GM19395 (cell line): ENCODE measurements around the gene PIWIL4.

Source experiments
- ATAC-seq: cut with Tn5 transposase; IDR thresholded peaks from one replicate; pipeline ENCODE4 v1.9.1; 2021; ENCODE audit warnings: mild to moderate bottlenecking, moderate library complexity; ENCODE audit not compliant: unreplicated experiment

The PIWIL4 gene

DNA sequence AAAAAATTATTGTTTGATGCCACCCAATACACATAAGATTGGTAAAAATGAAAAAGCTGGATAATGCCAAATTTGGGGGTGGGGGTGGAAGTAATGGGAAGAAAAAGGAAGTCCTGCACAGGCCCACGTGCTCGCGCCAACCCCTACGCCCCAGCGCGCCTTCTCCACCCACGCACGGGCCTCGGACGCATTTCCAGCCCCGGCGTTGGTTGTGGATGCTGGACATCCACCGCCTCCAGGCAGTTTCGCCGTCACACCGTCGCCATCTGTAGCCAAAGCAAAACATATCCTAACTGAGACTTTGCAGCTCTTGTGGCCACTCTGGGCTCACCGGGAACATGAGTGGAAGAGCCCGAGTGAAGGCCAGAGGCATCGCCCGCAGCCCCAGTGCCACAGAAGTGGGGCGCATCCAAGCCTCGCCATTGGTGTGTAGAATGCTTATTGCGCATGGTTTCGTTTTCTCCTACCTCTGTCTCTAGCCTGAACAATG is at the start of gene PIWIL4:
Gene PIWIL4 (plus strand): TSS at position 188 of the 490 bp plus-strand sequence. CDS start 151 bp downstream, at position 339.
- no peak for ATAC-seq

DNA sequence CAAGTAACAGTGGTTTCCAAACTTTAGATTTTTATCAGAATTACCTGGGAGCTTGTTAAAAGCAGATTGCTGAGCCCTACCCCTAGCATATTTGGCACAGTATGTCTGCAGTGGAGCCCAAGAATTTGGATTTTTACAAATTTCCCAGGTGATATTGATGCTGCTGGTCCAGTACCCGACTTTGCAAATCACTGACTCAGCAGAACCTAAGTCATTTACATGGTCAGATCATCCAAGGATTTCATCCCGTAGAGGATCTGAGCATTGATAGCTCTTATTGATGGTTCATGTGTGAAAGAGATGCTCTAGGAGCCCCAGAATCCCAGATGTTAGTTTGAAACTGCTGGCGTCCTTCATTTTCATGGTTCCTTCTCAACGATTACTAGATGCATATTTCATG is 48.9 kb upstream of the PIWIL4 start:
- no peak for ATAC-seq

DNA sequence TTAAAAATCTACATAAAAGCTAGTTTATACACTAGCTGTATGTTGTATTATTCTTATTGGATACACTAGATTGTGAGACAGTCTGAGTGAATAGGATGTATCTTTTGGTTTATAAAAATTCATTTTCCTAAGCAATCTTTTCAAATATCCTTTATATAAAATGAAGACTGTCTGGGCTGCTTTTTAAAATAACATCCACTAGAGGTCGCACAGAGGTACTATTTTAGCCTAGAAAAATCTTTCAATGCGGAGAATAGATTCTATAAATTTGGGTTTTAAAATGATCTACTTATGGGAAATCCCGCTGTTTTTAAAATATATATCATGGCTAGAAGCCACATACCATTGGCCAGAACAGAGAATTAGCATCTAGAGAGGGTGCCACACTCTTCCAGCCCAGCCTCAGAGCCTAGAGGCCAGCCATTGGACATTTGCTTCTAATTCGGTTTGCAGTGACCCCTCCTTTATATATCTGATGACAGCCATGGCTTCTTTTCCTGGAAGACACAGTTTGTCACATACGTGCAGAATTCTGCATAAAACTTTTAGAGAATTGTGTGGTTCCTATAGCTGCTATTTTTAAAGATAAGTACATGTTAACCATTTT is 47.6 kb upstream of the PIWIL4 start:
- peak; percentile 48 for ATAC-seq

DNA sequence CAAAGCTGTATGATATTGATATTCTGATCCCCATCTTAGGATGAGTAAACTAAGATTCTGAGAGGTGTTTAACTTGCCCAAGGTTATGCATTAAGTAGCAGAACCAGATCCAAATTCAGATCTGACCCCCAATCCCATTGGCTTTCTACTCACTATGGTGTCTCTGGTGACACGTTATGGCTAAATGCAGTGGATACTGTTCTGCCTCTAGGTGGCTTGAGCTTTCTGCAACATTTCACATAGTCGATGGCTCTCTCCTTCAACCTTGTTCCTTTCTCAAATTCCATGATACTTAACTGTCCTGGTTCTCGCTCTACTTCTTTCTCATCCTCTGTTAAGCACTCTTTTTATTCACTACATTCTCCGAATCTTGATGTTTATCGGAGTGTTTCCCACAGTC is 45.5 kb upstream of the PIWIL4 start:
- ATAC-seq: peak; percentile 55

DNA sequence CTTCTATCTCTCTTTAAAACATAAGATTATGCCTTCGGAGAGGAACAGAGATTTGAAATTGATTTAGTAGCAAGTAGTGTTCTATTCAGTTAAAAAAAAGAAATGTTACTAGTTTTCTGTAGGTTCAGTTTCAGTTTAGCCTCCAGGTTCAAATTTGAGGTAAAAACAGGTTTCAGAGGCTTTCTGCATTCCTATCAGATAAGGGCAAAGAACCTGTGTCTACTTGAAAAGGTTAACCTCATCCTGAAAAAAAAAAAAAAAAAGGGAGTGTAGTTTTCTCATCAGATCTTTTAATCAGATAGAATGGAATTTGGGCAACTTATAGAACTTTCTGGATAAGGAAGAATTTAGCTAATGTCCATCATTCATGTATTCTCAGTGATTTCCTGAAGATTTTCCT is 42.8 kb upstream of the PIWIL4 start:
- ATAC-seq: no peak

DNA sequence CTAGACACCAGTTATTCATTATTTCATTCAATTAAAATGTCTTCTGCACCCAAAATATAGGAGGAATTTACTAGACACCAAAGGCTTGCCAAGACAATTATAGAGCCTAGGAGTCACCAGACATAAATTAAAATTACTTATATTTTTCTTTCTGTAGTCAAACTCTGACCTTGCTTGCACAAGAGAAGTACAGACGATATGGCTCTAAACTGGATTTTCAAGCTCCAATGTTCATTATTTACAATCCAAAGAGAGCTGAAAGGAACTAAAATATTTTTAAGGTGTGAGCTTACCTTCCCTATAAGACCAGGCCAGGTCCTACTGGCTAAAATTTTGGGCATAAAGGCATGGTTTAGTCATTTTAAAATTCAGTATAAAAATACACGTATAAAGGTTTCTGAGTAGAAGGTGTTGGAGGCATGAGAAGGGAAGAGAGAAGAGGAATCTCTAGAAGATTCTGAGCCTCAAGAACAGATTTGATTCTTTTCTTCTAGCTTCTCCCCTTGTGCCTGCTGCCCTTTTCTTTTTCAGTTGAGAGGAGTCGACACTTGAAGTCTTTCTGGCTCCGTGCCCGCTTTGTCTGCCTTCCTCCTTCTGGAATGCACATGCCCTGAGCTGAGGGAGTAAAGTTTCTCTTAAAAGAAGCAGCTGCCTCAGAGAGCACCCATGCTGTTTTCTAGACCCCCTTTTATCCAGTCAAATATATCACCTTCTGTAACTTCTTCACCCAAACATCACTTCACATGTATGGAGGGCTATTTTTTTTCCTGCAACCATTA is 41.4 kb upstream of the PIWIL4 start:
- no peak for ATAC-seq

DNA sequence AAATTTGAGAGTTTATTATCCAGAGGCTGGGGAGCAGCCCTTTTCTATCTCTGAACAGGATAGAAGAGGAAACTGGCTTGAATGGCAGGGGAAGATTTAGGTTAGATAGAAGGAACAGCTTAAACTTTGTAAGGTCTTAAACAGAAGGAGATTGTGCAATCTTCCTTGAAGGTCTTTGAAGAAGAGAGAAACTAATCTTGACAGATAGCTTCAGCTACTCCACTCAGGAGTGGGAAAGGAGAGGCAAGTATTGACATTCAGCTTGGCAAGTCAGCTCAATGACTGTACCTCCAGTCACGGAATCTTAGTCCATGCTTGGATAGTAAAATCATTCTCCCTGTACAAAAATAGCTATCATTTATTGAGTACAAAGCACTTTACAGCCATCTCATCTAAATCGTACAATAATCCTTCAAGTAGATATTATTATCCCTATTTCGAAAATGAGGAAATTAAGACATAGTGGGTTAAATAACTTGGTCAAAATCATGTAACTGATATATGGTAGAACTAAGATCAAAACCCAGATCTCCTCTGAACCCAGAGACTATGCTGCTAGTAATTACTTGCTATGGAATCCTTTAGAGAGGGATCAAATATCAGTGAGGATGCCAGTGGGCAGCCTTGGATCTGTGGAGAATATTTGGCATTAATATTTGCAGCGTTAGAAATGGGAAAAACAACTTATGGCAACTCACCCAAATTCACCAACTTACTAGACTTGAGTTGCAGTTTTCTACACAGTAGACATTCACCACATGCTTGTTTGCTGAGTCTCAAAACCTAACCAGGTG is 40.3 kb upstream of the PIWIL4 start:
- ATAC-seq: no peak

DNA sequence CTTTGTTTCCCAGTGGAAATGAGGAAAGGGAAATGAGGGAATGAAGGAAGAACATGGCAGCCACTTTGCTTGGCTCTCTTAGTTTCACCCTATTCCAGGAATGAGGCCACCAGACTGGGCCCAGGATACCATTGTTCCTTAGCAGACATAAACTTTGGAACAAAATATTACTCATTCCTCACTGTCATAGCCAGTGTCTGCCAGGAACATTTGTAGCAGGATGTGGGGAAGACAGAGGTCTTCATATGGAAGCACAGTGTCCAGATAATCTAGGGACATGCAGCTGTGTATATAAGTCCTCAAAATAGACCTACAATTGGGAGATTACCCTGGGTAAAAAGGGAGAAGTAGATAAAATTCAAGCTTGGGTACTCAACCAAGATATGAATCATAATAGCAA is 38.6 kb upstream of the PIWIL4 start:
- ATAC-seq: no peak

DNA sequence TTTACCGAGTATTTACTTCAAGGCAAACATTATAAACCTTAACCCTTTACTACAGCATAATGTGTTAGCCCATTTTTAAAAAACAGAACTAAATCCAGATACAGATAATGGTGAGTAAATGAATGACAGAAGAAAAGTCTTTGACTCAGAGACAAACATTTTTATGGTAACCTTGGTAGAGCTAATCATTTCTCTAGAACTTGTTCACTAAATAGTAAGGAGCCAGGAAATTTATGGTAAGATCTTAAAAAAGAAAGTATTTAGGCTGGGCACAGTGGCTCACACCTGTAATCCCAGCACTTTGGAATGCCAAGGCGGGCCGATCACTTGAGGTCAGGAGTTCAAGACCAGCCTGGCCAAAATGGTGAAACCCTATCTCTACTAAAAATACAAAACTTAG is 35.0 kb upstream of the PIWIL4 start:
- no peak for ATAC-seq

DNA sequence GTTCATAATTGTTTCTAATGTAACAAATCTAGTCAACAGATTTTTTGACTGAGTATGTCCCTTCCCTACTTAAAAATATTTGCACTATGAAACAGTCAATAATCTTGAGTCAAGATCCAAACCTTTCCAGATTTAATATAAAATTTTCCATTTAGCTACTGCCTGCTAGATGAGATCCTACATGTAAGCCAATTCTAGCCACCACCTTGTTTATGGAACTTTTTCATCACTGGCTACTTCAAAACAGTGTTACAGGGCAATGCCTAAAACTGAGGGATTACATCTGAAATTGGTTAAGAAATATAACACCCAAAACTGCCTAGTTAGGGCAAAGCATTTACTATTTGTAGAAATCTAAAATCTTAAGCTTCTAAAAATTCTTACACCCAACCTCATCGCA is 34.0 kb upstream of the PIWIL4 start:
- ATAC-seq: no peak

DNA sequence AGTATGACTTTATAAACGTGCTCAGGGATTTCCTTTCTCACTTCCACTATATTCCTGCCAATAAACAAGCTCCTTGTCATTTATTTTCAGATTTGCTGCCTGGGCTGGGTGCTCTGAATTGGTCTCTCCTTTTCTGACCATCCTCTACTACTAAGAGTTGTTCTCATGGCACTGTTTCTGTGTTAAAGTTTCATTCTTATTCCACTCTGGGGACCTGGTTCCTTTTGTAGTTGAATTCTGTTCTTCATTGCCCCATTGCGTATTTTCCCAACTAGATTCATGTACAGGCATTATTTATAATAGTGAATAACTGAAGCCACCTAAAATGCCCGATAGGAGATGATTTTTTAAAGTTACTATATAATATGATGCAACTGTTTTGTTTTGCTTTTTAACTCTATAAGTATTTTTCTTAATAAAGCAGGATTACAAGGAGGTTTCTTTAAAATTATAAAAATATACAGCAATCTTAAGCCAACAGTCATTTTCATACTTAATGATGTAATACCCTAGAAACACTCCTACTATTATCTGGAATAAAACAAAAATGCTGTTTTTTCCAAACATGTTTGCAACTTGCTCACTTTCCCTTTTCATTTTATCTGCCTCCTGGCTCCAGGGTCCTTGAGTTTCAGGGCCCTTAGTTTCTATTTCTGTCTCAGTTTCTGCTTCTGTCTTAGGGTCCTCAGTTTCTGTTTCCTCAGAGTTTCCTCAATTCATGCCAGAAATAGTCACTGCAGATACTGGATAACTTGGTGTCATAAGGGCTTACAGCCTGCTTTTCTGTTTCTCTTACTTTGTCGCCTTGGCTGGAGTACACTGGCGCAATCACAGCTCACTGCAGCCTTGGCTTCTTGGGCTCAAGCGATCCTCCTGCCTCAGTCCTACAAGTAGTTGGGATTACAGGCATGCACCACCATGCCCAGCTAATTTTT is 33.2 kb upstream of the PIWIL4 start:
- ATAC-seq: no peak

DNA sequence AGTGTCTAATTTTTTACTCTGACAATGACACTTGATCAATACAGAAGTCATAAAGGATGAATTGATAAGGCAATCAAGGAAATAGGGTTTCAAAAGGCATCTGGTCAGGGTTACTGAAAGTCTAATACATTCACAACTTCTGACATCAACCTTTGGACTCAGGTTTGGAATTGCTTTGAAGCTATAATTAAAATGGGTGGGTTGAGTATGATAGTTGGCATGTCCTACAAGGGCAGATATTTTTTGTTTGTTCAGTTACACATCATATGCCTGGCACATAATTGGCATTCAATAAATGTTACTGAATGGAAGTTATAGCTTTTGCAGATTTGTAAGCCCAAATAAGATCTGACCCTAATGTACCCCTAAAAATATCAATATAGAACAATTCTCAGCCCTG is 30.8 kb upstream of the PIWIL4 start:
- no peak for ATAC-seq

DNA sequence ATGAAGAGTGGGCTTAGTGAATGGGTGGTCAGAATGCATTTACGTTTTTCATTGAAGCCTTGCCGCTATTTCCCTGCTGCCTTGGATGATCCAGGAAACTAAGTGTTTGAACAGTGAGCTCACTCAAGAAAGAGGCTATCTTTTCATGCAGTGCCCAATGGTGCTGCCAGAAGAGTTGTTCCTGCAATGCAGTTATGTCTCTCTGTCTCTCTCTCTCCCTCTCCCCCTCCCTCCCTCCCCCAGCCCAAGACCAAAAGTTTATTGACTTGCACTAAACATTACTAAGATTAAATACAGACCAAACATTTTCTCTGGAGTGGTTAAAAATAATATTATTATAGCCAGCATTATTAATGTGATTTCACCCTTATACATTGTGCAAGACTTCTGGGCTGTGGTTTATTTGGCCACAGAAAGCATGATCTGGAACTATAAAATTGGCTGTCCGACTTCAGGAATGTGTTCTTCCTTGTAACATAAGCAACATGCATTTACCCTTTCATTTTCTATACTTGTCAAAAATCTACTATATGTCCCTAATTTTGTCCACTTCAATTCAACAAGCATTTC is 30.1 kb upstream of the PIWIL4 start:
- no peak for ATAC-seq

DNA sequence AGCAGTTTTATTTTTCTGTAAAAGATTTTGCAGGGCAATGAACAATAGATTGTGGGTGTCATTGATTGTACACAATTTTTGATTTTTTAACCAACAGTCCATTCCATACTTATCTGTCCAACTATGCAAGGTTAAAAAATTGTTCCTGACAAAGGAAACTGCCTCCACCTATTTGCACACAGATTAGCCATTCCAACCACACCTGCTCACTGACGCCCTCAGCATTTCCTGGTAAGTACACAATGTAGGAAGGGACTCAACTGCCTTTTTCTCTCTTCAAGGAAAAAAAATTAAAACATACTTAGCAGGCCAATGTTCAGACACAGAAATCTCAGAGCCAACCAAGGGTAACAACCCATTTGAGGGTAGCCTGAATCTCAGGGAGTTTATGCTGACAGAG is 27.7 kb upstream of the PIWIL4 start:
- ATAC-seq: no peak

DNA sequence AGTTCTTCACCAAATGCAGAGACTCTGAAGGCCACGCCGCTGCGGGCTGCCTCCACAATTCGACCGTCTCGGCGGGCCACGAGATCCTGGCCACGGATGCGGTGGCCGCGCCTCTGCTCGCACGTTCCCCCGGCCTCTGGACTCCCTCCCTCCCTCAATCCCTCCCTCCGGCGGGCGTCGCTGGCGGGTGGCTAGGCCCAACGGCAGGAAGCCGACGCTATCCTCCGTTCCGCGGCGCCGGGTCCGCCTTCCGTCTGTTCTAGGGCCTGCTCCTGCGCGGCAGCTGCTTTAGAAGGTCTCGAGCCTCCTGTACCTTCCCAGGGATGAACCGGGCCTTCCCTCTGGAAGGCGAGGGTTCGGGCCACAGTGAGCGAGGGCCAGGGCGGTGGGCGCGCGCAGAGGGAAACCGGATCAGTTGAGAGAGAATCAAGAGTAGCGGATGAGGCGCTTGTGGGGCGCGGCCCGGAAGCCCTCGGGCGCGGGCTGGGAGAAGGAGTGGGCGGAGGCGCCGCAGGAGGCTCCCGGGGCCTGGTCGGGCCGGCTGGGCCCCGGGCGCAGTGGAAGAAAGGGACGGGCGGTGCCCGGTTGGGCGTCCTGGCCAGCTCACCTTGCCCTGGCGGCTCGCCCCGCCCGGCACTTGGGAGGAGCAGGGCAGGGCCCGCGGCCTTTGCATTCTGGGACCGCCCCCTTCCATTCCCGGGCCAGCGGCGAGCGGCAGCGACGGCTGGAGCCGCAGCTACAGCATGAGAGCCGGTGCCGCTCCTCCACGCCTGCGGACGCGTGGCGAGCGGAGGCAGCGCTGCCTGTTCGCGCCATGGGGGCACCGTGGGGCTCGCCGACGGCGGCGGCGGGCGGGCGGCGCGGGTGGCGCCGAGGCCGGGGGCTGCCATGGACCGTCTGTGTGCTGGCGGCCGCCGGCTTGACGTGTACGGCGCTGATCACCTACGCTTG is 23.2 kb upstream of the PIWIL4 start, which contains the start of gene FUT4:
Gene FUT4 (plus strand): TSS at position 227 of the 951 bp plus-strand sequence. CDS start 213 bp downstream, at position 440.
- ATAC-seq: peak; percentile 85

DNA sequence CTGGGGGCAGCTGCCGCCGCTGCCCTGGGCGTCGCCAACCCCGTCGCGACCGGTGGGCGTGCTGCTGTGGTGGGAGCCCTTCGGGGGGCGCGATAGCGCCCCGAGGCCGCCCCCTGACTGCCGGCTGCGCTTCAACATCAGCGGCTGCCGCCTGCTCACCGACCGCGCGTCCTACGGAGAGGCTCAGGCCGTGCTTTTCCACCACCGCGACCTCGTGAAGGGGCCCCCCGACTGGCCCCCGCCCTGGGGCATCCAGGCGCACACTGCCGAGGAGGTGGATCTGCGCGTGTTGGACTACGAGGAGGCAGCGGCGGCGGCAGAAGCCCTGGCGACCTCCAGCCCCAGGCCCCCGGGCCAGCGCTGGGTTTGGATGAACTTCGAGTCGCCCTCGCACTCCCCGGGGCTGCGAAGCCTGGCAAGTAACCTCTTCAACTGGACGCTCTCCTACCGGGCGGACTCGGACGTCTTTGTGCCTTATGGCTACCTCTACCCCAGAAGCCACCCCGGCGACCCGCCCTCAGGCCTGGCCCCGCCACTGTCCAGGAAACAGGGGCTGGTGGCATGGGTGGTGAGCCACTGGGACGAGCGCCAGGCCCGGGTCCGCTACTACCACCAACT is 22.4 kb upstream of the PIWIL4 start:
- peak; percentile 11 for ATAC-seq

DNA sequence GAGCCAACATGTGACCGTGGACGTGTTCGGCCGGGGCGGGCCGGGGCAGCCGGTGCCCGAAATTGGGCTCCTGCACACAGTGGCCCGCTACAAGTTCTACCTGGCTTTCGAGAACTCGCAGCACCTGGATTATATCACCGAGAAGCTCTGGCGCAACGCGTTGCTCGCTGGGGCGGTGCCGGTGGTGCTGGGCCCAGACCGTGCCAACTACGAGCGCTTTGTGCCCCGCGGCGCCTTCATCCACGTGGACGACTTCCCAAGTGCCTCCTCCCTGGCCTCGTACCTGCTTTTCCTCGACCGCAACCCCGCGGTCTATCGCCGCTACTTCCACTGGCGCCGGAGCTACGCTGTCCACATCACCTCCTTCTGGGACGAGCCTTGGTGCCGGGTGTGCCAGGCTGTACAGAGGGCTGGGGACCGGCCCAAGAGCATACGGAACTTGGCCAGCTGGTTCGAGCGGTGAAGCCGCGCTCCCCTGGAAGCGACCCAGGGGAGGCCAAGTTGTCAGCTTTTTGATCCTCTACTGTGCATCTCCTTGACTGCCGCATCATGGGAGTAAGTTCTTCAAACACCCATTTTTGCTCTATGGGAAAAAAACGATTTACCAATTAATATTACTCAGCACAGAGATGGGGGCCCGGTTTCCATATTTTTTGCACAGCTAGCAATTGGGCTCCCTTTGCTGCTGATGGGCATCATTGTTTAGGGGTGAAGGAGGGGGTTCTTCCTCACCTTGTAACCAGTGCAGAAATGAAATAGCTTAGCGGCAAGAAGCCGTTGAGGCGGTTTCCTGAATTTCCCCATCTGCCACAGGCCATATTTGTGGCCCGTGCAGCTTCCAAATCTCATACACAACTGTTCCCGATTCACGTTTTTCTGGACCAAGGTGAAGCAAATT is 21.7 kb upstream of the PIWIL4 start:
- no peak for ATAC-seq

DNA sequence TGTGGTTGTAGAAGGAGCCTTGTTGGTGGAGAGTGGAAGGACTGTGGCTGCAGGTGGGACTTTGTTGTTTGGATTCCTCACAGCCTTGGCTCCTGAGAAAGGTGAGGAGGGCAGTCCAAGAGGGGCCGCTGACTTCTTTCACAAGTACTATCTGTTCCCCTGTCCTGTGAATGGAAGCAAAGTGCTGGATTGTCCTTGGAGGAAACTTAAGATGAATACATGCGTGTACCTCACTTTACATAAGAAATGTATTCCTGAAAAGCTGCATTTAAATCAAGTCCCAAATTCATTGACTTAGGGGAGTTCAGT is 21.1 kb upstream of the PIWIL4 start:
- no peak for ATAC-seq
